SHP77 treated with DMSO at 0.1 percent for 48 hours (cell line): ENCODE measurements around the gene E2F8.

Experiments
- DNase-seq: peaks from one replicate; lab custom pipeline; 2025; lab: John Stamatoyannopoulos, UW

The E2F8 gene

DNA sequence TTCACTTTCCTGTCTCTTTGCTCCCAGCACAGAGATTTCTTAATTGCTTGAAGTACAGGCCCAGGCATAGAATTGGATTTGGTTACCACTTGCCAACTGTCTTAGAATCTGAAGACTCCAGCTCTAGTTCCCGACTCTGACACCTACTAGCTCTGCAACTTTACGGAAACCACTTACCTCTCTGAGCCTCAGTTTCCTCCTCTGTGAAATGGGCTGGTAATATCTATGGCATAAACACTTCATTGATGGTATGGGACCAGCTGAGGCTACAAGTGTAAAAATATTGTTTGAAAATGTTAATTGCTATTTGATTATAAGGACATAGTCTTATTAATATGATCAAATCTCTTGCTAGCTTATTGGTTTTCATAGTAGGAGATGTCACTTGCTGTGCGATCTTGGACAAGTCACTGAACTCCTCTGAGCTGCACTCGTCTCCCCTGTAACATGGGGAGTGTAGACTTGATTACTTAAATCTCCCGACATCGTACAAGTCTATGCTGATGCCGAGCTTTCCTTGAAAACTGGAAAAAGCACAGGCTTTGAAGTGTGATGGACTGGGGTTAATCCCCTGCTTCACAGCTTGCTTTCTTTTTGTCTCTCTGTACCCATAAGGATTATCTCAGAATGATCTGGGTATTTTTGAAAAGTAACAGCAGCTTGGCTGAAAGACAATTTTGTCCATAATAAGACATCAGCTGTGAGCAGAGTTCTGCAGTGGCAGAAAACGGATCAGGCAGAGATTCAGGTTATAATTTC is 11.8 kb upstream of the E2F8 start:
- no peak for DNase-seq

DNA sequence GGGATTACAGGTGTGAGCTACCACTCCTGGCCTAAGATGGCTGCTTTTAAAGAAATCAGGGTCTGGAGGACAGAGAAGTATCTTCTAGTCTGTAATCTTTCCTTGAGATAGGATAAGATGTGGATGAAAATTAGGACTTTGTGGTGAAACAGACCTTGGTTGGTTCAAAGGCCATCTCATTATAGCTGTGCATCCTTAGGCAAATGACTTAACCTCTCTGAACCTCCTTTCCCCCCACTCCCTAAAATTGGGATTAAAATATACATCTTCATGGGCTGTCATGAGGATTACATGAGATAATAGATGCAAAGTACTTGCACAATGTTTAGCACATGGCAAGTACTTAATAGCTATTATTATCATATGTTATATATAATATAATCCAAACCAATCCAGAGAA is 10.8 kb upstream of the E2F8 start:
- no peak for DNase-seq

GRCh38 chr11:19246816-19247215 is 6.1 kb upstream of the E2F8 start:
- no peak for DNase-seq

- no peak for DNase-seq
Measured at GRCh38 chr11:19245351-19245750, 4.6 kb upstream of the E2F8 start.

DNA sequence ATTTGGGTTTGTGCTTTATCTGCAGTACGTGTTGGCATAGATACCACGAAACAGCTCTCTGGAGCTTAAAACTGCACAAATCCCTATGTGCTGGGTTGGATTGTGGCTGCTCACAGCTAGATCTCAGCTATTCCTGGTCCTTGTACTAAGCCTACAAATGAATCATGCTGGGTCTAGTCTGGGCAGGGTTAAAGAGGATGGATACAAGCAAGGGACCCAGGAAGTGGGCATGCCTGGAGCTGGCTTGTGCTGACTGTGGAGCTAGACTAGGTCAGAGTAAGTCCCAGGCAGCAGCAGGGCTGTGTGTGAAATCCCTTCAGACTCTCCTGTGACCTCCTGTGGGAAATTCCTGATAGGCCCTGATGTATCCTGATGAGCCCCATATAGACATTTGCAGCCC is 3.9 kb upstream of the E2F8 start:
- DNase-seq = no peak

DNA sequence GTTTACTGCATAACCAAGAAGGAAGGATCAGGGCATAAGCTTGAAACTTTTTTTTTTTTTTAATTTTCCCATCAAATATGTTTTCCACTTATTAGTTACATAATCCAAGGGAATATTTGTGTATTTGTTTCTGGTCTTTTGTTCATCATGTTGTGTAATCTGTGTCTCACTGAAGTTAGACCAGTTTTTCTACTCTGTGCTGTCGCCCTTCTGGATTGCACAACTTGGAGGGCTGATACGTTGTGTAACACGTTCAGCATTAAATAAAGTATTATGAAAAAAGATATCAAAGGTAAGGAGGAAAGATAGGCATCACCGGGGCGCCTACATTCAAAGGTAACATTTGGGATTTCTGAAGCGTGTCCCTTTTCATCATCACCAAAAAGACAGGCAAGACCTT is 3.3 kb upstream of the E2F8 start:
- no peak for DNase-seq

- no peak for DNase-seq
Measured at GRCh38 chr11:19243613-19244012, 2.9 kb upstream of the E2F8 start.

GRCh38 chr11:19243143-19243542 is 2.4 kb upstream of the E2F8 start:
- DNase-seq = no peak

GRCh38 chr11:19242179-19242932 is 1.6 kb upstream of the E2F8 start:
- DNase-seq = no peak

DNA sequence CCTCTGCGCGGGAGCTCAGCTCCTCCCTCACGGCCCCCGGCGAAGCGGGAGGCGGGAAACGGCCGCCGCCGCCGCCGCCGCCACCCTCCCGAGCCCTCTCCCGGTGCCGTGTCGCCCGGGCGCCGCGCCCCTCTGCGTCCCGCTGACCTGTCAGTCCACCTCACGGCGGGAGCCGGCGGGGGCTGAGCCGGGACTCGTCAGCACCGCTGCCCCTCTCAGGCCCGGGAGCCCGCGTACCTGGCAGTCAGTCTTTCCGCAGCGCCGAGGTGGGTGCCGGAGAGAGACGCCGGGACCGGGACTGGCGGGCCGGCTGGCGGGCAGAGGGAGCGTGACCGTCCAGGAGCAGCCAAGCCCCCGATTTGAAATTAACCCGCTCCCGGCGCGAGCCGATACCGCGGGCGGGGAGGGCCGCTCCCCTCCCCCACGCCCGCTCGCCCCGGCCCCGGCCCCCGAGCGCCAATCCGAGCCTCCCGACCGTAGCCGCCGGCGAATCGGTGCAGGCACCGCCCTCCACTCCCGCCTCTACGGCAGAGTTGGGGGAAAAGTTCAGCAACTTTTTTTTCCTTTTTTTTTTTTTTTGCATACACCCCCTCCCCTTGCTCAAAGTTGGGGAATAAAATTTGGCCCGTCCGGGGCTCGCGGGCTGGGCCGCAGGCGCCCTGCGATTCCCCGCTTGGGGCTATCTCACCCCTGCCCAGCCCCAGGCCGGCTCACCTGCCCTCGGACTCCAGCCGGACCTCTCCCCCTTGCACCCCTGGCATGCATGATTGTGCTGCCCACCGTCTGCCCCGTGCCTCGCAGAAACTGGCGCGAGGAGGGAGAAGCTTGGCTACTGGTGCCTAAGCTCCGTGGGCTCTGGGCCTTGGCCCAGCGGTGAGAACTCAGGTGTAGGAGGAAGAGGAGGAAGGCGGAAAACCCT is 774 bp upstream of the E2F8 start:
- no peak for DNase-seq

DNA sequence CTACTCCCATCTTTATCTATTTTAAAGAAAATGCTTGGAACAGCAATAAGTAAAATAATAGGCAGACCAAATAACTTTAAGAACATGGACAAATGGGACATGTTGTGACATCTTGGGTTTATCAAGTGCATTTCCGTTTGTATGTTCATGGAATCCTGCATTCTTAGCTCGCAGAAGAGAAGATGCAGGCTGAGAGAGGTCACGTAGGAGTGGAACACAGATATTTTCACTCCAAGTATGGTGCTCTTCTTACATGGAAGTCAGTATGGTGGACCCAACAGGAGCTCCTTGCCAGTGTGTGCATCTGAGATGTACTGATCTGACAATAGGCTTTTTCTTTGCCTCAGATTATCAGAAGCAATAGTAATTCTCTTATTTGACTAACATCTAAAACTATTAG is 1.7 kb downstream of the E2F8 start:
- no peak for DNase-seq

DNA sequence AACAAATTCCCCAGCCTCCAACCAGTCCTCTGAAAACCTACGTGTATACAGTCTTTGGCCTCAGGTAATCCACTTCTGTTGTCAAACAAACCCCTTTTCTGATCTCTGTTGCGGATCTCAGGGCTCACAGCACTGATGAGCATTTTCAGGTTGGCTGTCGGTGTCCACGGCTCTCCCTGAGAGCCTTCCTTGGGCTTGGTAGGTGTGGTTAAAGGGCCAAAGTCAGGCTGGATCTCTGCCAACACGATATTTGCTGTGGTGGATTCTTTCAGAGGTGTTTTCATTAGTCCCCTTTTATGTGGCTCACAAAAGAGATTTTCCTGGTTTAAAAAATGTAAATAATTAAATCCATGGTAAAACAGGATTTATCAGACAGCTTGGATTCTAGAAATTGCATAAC is 2.9 kb downstream of the E2F8 start:
- no peak for DNase-seq

GRCh38 chr11:19237381-19237780 is 3.4 kb downstream of the E2F8 start:
- no peak for DNase-seq

- DNase-seq = no peak
Measured at GRCh38 chr11:19234231-19234817, 6.4 kb downstream of the E2F8 start.

- no peak for DNase-seq
Measured at GRCh38 chr11:19232910-19233503, 7.7 kb downstream of the E2F8 start.

DNA sequence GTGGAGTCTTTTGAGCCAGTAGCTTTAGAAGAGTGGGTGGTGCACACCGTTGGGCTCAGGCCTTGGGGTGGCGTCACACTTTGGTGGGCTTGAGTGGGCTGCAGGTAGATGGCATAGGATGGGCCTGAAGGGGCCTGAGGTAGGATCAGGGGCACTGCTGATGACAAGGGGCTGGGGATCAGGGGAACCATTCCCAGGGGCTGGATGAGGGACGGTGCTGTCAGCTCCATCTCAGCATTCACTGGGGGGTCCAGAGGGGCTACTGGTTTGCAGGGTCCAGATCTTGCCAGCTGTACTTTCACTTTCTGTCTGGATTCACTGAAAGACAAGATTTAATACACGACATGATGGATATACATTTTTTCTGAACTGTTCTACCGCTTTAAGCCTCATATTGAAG is 11.1 kb downstream of the E2F8 start:
- DNase-seq = no peak

- no peak for DNase-seq
Measured at GRCh38 chr11:19228968-19229367, 11.8 kb downstream of the E2F8 start.

DNA sequence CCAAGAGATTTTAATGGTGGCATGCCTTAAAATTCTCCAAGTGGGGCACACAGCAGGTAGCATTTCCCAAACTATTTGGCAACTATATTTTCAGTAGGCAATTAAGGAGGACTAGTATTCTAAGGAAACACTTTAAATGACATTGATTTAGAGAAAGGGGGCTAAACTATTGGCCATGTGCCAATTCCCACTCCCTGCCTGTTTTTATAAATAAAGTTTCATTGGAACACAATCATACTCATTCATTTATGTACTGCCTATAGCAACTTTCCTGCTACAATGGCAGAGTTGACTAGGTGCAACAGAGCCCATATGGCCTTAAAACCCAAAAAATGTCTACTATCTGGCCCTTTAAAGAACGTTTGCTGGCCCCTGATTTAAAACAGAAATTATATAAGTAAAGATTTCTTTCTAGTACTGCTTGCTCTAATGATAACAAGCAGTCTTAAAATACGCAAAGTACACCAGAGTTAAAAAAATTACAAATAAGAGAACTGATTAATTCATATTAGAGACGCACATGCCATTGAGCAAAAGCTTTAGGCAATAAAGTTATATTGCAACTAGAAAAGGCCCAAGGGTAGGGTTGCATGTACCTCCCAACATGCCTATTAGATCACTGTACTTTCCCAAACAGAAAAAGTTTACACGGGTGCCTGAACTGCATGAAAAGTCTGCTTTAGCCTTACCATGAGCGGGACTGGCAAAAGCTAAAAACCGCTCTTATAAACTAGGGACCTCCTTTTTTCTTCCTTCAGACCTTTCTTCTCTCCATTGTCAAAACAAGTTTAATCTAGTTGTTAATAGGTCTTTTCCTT is 14.2 kb downstream of the E2F8 start:
- DNase-seq = no peak

DNA sequence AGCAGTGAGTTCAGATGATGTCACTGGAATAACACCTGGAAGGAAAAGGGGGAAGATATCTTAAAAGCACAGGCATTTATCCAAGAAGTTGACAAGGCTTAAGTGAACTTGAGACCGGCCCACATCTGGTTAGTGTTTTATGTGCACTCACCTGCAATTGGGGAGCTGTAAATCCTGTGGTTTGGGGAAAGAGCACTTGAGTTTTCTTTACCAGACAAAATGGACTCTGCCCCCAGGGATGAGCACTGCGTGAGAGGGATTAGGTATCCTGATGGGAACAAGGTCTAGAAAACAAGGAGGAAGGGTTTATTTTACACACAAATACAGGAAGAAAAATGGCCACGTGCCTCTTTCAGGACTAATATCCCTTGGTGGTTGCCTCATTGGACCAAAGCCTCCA is 15.2 kb downstream of the E2F8 start:
- no peak for DNase-seq

- DNase-seq = no peak
Measured at GRCh38 chr11:19225123-19225522, 15.6 kb downstream of the E2F8 start.
